ENCODE measurements around the gene KDF1. TPM values are rescaled to one million over a fixed set of nuclear protein-coding genes. Genes with fewer than 3 reads are reported as not detected.
A peak's percentile ranks its signal among the peaks of the same experiment; 100 is the strongest.

The KDF1 gene
- total and polyA plus RNA-seq, 2 of the 13 experiments (the other 11 are each of a cell fraction or from before 2014, with no cell fraction given): 1.9 to 4.9 TPM

DNA sequence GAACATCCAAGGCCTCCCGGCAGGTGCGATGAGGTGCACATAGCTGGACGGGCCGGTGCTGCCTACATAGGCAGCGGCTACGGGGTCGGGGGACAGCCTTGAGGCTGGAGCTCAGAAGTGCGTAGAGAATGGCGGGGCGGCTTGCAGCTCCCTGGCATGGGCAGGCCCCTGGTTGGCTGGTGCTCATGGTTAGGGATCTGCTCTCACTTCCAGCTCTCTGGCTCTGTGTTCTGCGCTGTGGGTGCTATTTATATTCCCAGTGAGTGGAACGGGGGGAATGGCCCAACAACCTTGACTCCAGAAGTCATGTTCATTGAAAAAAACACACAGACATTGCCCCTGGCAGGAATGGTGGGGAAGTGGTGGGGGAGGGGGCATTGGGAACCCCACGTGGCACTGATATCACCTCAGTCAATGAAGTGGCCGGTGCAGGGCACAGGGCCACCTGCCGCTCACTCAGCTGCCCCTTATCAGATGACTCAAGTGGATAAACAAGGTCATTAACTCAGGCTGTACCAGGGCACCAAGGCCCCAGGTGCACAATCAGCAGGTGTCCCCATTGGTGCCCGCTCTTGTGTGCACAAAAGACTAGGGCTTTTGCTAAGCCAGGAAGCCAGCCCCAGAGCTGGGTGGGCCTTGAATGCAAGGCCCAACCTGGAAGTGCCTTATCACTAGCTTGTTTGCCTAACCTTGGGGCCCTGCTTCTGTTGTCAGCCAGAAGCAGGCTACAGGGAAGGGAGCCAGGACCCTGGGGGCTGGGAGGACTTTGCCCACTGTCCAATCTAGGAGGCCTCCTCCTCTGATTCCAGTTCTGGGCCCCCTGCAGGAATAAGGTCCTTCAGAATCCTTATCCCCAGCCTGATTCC lies 46.3 kb downstream of the KDF1 start, which contains the start of gene NR0B2 (continued):
- TF ChIP-seq ZNF333 (CRISPR knock-in tag; IDR thresholded peaks at IDR 0.05; ENCODE audit: borderline replicate concordance) (0 out of 2 replicates have a peak, but pooled peaks have one; percentile 73), ZBTB7A (CRISPR knock-in tag; IDR thresholded peaks at IDR 0.05) (peak; percentile 98), ZNF501 (CRISPR knock-in tag; IDR thresholded peaks at IDR 0.05) (peak; percentile 85), ZFAT (CRISPR knock-in tag; conservative IDR thresholded peaks at IDR 0.05) (no peak), ZNF782 (CRISPR knock-in tag; IDR thresholded peaks at IDR 0.05; ENCODE audit: borderline replicate concordance) (peak; percentile 84; the same call in 1 of the 2 replicates), AGO2 (optimal IDR thresholded peaks at IDR 0.05; ENCODE audit: low read depth, low read length) (peak; percentile 86), ZNF850 (CRISPR knock-in tag; conservative IDR thresholded peaks at IDR 0.05) (no peak), HNRNPLL (IDR thresholded peaks at IDR 0.05; ENCODE audit: low read depth, low read length, poor library complexity, severe bottlenecking) (peak; percentile 72), STAT5B (CRISPR knock-in tag; IDR thresholded peaks at IDR 0.05) (no peak), ZNF468 (CRISPR knock-in tag; IDR thresholded peaks at IDR 0.05) (no peak), MAFK (conservative IDR thresholded peaks at IDR 0.05 in 1 of 2, IDR thresholded peaks at IDR 0.05 in 1 of 2; ENCODE audit: low read length in 2 of 2) (peak; percentile 57 to 67), TOPORS (CRISPR knock-in tag; IDR thresholded peaks at IDR 0.05) (0 out of 2 replicates have a peak, but pooled peaks have one; percentile 54), MXI1 (IDR thresholded peaks at IDR 0.05; ENCODE audit: borderline replicate concordance, low read depth, low read length) (peak; percentile 76; the same call in 1 of the 3 replicates), ESRRA (CRISPR knock-in tag; IDR thresholded peaks at IDR 0.05; ENCODE audit: low read depth) (peak; percentile 98), RBFOX2 (IDR thresholded peaks at IDR 0.05; ENCODE audit: low read depth, low read length) (peak; percentile 99), ZNF589 (CRISPR knock-in tag; conservative IDR thresholded peaks at IDR 0.05) (peak; percentile 86), LCORL (IDR thresholded peaks at IDR 0.05) (no peak), LCORL (CRISPR knock-in tag; IDR thresholded peaks at IDR 0.05) (peak; percentile 98), ZNF678 (CRISPR knock-in tag; IDR thresholded peaks at IDR 0.05) (peak; percentile 59; the same call in 1 of the 2 replicates)
- TF ChIP-seq, protein P1, sequence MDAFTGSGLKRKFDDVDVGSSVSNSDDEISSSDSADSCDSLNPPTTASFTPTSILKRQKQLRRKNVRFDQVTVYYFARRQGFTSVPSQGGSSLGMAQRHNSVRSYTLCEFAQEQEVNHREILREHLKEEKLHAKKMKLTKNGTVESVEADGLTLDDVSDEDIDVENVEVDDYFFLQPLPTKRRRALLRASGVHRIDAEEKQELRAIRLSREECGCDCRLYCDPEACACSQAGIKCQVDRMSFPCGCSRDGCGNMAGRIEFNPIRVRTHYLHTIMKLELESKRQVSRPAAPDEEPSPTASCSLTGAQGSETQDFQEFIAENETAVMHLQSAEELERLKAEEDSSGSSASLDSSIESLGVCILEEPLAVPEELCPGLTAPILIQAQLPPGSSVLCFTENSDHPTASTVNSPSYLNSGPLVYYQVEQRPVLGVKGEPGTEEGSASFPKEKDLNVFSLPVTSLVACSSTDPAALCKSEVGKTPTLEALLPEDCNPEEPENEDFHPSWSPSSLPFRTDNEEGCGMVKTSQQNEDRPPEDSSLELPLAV (CRISPR knock-in tag; conservative IDR thresholded peaks at IDR 0.05; ENCODE audit: low read depth): no peak
- TF ChIP-seq, protein P2, sequence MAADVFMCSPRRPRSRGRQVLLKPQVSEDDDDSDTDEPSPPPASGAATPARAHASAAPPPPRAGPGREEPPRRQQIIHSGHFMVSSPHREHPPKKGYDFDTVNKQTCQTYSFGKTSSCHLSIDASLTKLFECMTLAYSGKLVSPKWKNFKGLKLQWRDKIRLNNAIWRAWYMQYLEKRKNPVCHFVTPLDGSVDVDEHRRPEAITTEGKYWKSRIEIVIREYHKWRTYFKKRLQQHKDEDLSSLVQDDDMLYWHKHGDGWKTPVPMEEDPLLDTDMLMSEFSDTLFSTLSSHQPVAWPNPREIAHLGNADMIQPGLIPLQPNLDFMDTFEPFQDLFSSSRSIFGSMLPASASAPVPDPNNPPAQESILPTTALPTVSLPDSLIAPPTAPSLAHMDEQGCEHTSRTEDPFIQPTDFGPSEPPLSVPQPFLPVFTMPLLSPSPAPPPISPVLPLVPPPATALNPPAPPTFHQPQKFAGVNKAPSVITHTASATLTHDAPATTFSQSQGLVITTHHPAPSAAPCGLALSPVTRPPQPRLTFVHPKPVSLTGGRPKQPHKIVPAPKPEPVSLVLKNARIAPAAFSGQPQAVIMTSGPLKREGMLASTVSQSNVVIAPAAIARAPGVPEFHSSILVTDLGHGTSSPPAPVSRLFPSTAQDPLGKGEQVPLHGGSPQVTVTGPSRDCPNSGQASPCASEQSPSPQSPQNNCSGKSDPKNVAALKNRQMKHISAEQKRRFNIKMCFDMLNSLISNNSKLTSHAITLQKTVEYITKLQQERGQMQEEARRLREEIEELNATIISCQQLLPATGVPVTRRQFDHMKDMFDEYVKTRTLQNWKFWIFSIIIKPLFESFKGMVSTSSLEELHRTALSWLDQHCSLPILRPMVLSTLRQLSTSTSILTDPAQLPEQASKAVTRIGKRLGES (CRISPR knock-in tag; IDR thresholded peaks at IDR 0.05; ENCODE audit: borderline replicate concordance): peak; percentile 66; the same call in 1 of the 2 replicates
- TF ChIP-seq, protein P3, sequence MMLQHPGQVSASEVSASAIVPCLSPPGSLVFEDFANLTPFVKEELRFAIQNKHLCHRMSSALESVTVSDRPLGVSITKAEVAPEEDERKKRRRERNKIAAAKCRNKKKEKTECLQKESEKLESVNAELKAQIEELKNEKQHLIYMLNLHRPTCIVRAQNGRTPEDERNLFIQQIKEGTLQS (CRISPR knock-in tag; IDR thresholded peaks at IDR 0.05): peak; percentile 95
- TF ChIP-seq, protein P4, sequence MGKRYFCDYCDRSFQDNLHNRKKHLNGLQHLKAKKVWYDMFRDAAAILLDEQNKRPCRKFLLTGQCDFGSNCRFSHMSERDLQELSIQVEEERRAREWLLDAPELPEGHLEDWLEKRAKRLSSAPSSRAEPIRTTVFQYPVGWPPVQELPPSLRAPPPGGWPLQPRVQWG (CRISPR knock-in tag; IDR thresholded peaks at IDR 0.05; ENCODE audit: borderline replicate concordance, low read depth): no peak
- TF ChIP-seq, protein P5, sequence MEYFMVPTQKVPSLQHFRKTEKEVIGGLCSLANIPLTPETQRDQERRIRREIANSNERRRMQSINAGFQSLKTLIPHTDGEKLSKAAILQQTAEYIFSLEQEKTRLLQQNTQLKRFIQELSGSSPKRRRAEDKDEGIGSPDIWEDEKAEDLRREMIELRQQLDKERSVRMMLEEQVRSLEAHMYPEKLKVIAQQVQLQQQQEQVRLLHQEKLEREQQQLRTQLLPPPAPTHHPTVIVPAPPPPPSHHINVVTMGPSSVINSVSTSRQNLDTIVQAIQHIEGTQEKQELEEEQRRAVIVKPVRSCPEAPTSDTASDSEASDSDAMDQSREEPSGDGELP (IDR thresholded peaks at IDR 0.05; ENCODE audit: borderline replicate concordance, low read depth): peak; percentile 99
